Transverse colon (tissue), 3 donors: Measurements from ENCODE around the gene SNX33.

Source experiments
- CTCF ChIP-seq, 5 experiments: fragments of 200-600 bp in 3 of 5; fragments of 450-650 bp in 2 of 5; sonication (generic) in 3 of 5; IDR thresholded peaks; 1 replicate in 2 of 5; 2 replicates in 3 of 5; pipeline ENCODE4 v1.5.1; 2016 to 2017; ENCODE audit warnings: antibody characterized with exemption in 5 of 5, inconsistent platforms in 3 of 5, mild to moderate bottlenecking in 2 of 5, moderate library complexity in 1 of 5
- POLR2A ChIP-seq: fragments of 450-650 bp; IDR thresholded peaks from one replicate; pipeline ENCODE4 v1.6.1; 2016; ENCODE audit warnings: antibody characterized with exemption, mild to moderate bottlenecking, moderate library complexity

GRCh38 chr15:75649045-75649761, 1.5 kb downstream of the SNX33 start:
- no peak for TF ChIP-seq POLR2A
- TF ChIP-seq CTCF (IDR thresholded peaks at IDR 0.05), result no peak
